ENCODE measurements around the gene CTAGE4.
"Not testable (repeated sequence)": the region's sequence is repeated elsewhere in the genome, so short reads cannot be mapped to it uniquely, and the experiment has no call there.

CTAGE4 gene, protein sequence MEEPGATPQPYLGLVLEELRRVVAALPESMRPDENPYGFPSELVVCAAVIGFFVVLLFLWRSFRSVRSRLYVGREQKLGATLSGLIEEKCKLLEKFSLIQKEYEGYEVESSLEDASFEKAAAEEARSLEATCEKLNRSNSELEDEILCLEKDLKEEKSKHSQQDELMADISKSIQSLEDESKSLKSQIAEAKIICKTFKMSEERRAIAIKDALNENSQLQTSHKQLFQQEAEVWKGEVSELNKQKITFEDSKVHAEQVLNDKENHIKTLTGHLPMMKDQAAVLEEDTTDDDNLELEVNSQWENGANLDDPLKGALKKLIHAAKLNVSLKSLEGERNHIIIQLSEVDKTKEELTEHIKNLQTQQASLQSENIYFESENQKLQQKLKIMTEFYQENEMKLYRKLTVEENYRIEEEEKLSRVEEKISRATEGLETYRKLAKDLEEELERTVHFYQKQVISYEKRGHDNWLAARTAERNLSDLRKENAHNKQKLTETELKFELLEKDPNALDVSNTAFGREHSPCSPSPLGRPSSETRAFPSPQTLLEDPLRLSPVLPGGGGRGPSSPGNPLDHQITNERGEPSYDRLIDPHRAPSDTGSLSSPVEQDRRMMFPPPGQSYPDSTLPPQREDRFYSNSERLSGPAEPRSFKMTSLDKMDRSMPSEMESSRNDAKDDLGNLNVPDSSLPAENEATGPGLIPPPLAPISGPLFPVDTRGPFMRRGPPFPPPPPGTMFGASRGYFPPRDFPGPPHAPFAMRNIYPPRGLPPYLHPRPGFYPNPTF

DNA sequence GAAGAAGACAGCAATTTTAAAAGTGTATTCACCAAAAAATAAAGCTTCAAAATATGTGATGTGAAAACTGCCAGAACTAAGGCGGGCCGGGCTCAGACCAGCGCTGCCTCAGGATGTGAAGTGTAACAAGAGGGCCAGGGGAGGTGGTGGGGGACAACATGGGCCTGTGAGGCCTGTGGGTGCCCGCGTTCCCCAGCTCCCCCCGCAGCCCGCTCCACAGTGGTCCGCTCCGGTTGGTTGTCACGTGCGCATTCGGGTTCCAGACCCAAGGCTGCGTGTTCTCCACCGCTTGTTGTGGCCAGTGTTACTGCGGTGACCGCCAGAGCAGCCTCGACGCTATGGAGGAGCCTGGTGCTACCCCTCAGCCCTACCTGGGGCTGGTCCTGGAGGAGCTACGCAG is at the start of gene CTAGE4:
Gene CTAGE4, plus strand, starts transcription at position 301 of the 400 bp plus-strand sequence. Its CDS starts 38 bp downstream, at position 339.
- not testable (repeated sequence) for DNase-seq

- DNase-seq, result no peak
Measured at GRCh38 chr7:144134116-144134515, 49.1 kb upstream of the CTAGE4 start.

- no peak for DNase-seq
Measured at GRCh38 chr7:144137501-144137900, 45.8 kb upstream of the CTAGE4 start.

GRCh38 chr7:144142187-144142586 is 41.1 kb upstream of the CTAGE4 start:
- DNase-seq, result no peak

- DNase-seq, result no peak
Measured at GRCh38 chr7:144144426-144144825, 38.8 kb upstream of the CTAGE4 start.

DNA sequence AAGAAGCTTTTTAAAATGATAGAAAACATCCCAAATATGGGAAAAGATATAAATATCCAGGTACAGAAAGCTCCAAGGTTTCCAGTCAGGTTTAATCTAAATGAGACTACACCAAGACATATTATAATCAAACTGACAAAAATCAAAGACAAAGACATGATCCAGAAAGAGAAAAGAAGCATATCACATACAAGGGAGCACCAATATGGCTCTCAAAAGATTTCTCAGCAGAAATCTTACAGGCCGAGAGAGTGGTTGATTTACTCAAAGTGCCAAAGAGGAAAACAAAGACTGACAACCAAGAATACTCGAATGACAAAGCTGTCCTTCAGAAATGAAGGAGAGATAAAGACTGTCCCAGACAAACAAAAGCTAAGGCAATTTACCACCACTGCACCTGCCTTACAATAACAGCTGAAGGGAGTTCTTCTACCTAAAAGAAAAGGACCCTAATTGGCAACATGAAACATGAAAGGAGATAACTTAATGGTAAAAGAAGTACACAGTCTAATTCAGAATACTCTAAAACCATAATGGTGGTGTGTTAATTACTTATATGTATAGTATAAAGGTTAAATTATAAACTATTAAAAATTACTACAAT is 34.9 kb upstream of the CTAGE4 start:
- no peak for DNase-seq

- DNase-seq, result no peak
Measured at GRCh38 chr7:144158861-144159260, 24.4 kb upstream of the CTAGE4 start.

DNA sequence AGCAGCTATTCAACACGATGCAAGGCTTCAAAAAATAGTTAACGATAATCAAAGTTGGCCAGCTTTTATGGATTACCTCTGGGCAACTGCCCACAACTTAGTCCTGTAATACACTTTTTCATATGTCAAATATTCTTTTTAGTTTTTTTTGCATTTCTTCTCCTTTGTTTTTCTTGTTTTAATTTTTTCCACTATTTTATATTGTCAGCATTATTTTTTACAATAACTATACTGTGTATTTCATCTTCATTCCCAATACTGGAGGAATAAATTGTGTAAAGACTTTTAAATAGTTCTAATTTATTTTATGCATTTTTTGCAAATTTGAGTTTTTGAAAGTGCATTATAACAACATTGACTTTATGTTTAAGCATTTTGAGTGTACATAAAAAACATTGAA is 18.5 kb upstream of the CTAGE4 start:
- DNase-seq, result no peak

GRCh38 chr7:144171594-144172350 is 11.5 kb upstream of the CTAGE4 start:
- not testable (repeated sequence) for DNase-seq

GRCh38 chr7:144174613-144175012 is 8.7 kb upstream of the CTAGE4 start:
- no peak for DNase-seq

DNA sequence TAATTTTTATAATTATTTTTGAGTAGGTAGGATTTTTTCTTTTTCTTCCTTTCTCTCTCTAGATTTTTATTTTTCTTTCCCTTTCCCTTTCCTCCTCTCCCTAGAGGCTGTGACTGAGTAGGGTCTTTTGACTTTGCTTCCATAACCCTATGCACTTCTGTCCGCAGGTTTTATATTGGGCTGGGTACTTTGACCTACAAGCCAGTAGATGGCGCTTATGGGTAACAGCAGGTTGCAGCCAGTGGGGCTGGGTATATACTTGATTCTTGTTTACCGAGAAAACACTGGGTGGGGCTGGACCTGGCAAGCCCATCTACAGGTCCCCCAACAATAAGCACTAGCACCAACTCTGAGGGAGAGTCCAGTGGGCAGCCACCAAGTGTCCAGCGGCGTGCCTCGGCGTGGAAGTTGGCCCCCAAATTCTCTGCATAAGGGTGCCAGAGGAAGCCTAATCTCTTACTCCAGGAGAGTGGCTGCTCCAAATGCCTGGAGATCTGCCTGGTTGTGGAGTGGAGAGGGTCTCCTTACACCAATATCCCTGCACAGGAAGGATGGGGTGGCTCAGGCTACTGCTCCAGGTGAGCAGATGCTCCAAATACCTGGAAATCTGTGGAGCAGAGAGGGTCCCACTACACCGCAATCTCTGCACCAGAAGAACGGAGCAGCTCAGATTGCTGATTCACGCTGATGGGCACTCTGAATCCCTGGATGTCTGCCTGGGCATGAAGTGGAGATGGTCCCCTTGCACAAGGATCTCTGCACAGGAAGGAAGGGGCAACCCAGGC is 4.7 kb upstream of the CTAGE4 start:
- not testable (repeated sequence) for DNase-seq

DNA sequence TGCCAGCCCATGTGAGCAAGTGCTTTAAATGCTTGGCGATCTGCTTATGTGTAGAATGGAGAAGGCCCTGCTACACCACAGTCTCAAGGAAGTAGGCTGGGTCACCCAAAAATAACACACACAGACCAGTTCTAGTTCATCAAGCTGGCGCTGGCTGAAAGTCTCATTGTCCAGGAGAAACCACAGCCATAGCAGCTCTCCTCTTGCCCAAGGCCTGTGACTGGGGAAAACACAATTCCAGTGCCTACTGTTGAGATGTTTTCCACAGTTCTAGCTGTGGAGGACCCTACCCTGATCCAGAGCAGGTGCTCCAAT is 4.1 kb upstream of the CTAGE4 start:
- not testable (repeated sequence) for DNase-seq

- not testable (repeated sequence) for DNase-seq
Measured at GRCh38 chr7:144187848-144188247, 4.6 kb downstream of the CTAGE4 start.

DNA sequence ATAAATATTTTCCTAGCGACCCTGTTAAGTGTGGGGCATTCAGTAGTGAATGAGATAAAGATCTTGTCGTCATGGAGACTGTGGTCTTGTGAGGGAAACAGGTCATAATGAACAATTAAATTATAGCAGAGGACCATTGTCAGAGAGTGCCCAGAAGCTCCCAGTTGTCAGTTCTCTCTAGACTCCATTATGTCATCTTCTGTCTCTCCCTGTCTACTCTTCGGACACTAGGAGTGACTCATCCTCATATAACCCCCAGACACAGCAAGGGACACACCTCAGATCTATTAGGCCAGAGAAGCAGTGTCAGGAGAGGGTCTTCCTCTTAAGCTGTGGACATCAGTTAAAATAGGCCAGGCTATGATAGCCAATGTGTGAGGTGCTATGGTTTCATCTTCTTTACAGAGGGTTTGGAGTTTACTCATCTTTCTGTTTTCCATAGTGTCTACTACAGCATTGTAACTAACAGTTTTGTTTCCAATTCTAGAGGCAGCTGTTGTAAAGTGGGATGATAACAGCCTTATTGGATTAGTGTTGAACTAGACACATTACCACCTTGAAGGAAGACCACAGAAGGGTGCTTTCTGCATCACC is 5.4 kb downstream of the CTAGE4 start:
- not testable (repeated sequence) for DNase-seq

DNA sequence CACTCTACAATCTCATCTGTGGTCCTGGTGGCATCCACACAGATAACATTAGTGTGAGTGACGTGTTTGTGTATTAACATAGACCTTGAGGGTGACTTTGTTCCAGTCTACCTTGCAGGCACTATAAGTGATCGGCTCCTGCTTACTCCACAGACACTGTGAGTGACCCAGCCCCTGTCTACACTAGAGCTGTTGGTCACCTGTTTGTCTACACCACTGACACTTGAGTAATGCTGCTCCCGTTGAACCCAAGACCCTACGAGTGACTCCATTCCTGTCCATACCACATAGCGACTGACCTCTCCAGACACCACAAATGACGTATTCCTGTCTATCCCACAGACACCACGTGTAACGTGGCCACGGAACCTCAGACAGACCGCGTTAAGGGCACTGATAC is 10.5 kb downstream of the CTAGE4 start:
- not testable (repeated sequence) for DNase-seq

DNA sequence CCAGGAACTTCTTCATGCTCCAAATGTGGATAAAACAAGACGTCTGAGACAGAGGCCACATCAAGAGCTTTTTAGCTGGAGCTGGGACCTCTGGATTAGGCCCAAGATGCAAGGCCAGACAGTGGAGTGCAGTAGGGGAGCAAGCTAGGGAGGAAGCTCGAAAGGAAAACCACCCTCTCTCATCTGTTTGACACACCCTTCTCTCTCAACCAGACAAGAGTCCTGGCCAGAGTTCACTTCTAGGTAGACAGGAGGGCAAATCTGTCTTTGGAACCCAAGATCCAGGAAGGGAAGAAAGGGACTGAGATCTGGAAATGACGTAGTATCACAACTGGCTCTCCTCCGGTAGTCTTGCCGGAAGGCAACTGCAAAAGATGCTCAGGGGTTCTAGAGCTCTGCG is 11.2 kb downstream of the CTAGE4 start:
- not testable (repeated sequence) for DNase-seq

DNA sequence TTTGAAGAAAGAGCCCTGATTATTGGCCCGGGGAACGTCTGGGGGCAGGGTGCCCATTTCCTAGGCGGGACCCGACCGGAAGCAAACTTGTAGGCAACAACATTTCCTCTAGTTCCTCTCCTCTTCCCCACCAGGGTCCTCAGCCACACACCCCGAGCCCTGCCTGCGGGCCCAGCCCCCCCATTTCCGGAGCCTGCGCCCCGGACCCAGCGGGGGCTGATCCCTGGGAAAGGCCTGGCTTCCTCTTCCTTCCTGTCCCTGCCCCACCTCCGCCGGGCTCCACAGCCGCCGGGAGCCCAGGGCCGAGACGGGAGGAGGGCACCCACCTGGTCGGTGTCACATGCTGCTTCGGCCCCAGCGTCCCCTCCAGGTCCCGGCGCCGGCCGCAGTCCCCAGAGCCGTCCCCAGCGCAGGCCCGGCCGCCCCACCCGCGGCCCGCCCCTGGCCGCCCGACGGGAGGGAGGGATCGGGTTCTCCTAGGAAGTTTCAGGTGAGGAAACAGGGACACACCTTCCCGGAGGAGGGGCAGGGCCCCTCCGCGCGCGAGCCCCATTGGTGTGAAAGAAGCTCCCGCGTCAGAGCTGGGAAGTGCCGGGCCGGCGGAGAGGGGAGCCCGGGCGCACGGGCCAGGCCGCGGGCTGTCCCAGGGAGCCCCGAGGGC is 12.1 kb downstream of the CTAGE4 start, which contains the start of gene ARHGEF35:
Gene ARHGEF35, minus strand, starts transcription at position 622 of the 661 bp plus-strand sequence. CDS start 7,450 bp downstream, outside the sequence.
- not testable (repeated sequence) for DNase-seq

- DNase-seq, result not testable (repeated sequence)
Measured at GRCh38 chr7:144198934-144199333, 15.7 kb downstream of the CTAGE4 start.

- not testable (repeated sequence) for DNase-seq
Measured at GRCh38 chr7:144201978-144202377, 18.7 kb downstream of the CTAGE4 start.

- not testable (repeated sequence) for DNase-seq
Measured at GRCh38 chr7:144203086-144203485, 19.8 kb downstream of the CTAGE4 start.

DNA sequence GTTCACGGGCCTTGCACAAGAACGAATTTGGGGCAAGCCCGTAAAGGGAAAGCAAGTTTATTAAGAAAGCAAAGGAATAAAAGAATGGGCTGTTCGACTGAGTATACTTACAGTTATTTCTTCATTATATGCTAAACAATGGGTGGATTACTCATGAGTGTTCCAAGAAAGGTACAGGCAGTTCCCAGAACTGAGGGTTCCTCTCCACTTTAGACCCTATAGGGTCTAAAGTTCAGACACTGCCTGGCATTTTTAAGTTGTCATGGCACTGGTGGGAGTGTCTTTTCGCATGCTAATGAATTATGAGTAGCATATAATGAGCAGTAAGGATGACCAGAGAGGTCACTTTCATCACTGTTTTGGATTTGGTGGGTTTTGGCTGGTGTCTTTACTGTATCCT is 22.0 kb downstream of the CTAGE4 start:
- not testable (repeated sequence) for DNase-seq
